ENCODE results near the gene CCDC134.
"Not testable (repeated sequence)": the region's sequence is repeated elsewhere in the genome, so short reads cannot be mapped to it uniquely, and the experiment has no call there.

CCDC134 gene

GRCh38 chr22:41825376-41825775 is 24.9 kb downstream of the CCDC134 start:
- DNase-seq (ENCODE audit: low read depth), result no peak

GRCh38 chr22:41826021-41826420 is 25.5 kb downstream of the CCDC134 start:
- DNase-seq (ENCODE audit: low read depth), result no peak

GRCh38 chr22:41826430-41827383 is 26.2 kb downstream of the CCDC134 start:
- no peak for DNase-seq (ENCODE audit: low read depth)

GRCh38 chr22:41827671-41828070 is 27.2 kb downstream of the CCDC134 start:
- no peak for DNase-seq (ENCODE audit: low read depth)

GRCh38 chr22:41828516-41828915 is 28.0 kb downstream of the CCDC134 start:
- DNase-seq (ENCODE audit: low read depth), result no peak

GRCh38 chr22:41830174-41830573 is 29.7 kb downstream of the CCDC134 start:
- DNase-seq (ENCODE audit: low read depth), result no peak

GRCh38 chr22:41831383-41831782 is 30.9 kb downstream of the CCDC134 start:
- DNase-seq (ENCODE audit: low read depth), result no peak

GRCh38 chr22:41831828-41832552 is 31.5 kb downstream of the CCDC134 start:
- DNase-seq (ENCODE audit: low read depth), result no peak

- peak; percentile 94 for DNase-seq (ENCODE audit: low read depth)
These were observed 32.3 kb downstream of the CCDC134 start, which contains the start of gene SREBF2 for GRCh38 chr22:41832553-41833368. SREBF2 (plus strand) TSS chr22:41833105; CDS start chr22:41833271, 166 bp downstream.

GRCh38 chr22:41833369-41834004 is 33.0 kb downstream of the CCDC134 start:
- DNase-seq (ENCODE audit: low read depth), result no peak

- DNase-seq (ENCODE audit: low read depth), result no peak
These were observed 33.8 kb downstream of the CCDC134 start for GRCh38 chr22:41834005-41834944.

GRCh38 chr22:41835462-41835861 is 35.0 kb downstream of the CCDC134 start:
- DNase-seq (ENCODE audit: low read depth), result not testable (repeated sequence)

GRCh38 chr22:41836551-41836950 is 36.1 kb downstream of the CCDC134 start:
- no peak for DNase-seq (ENCODE audit: low read depth)

- no peak for DNase-seq (ENCODE audit: low read depth)
These were observed 38.6 kb downstream of the CCDC134 start for GRCh38 chr22:41838842-41839618.

GRCh38 chr22:41840216-41840615 is 39.7 kb downstream of the CCDC134 start:
- no peak for DNase-seq (ENCODE audit: low read depth)

GRCh38 chr22:41841085-41841712 is 40.7 kb downstream of the CCDC134 start:
- DNase-seq (ENCODE audit: low read depth), result no peak

GRCh38 chr22:41842996-41843970 is 42.8 kb downstream of the CCDC134 start:
- DNase-seq (ENCODE audit: low read depth), result no peak

- DNase-seq (ENCODE audit: low read depth), result no peak
These were observed 43.6 kb downstream of the CCDC134 start for GRCh38 chr22:41844036-41844435.
